ENCODE measurements around the gene P4HA3. TPM values are rescaled to one million over a fixed set of nuclear protein-coding genes. Genes with fewer than 3 reads are reported as not detected.

The P4HA3 gene
- total RNA-seq, 1 experiment from 2014 or later: 3.7 TPM

- intact Hi-C loops (cut with micrococcal nuclease): no loop called here
- H3K9me3 ChIP-seq (ENCODE audit: low read length): no peaks in the 10 kb centered on the region
- no peak overlapping the region for H3K4me2 ChIP-seq (ENCODE audit: low read length)
- no peaks in the 10 kb centered on the region for H3K4me1 ChIP-seq (ENCODE audit: insufficient read depth, low read length)
- no peaks in the 10 kb centered on the region for H3K9me2 ChIP-seq (replicated peaks; ENCODE audit: low read length)
- ChIA-PET CTCF (no interaction called here), POLR2A (ENCODE audit: unreplicated experiment) (no interaction called here)
- BruUV-seq (replicated peaks): no TSS peak
- ATAC-seq: no peak
- H3K27me3 ChIP-seq (ENCODE audit: low read length): no peaks in the 10 kb centered on the region
- no peak for DNase-seq
- H3K79me2 ChIP-seq (ENCODE audit: low read length): no peaks in the 10 kb centered on the region
- H4K20me1 ChIP-seq (ENCODE audit: low read length): no peaks in the 10 kb centered on the region
- no peak for TF ChIP-seq EZH2 (IDR thresholded peaks at IDR 0.05; ENCODE audit: low read length, unreplicated experiment)
- no peak for TF ChIP-seq EZH2phosphoT487 (IDR thresholded peaks at IDR 0.05; ENCODE audit: borderline replicate concordance, low read length)
- no peak for TF ChIP-seq CTCF (conservative IDR thresholded peaks at IDR 0.05; ENCODE audit: low read depth, low read length)
- H3K36me3 ChIP-seq (ENCODE audit: low read depth, low read length): no peaks in the 10 kb centered on the region
- H3F3A ChIP-seq (ENCODE audit: low read length, unreplicated experiment): no peaks in the 10 kb centered on the region
- H2AFZ ChIP-seq (ENCODE audit: low read length): no peak overlapping the region
- no peak overlapping the region for H3K9ac ChIP-seq (ENCODE audit: low read length)
- H3K4me3 ChIP-seq (ENCODE audit: low read length): no peak overlapping the region
- no peak overlapping the region for H3K27ac ChIP-seq (ENCODE audit: low read length)
Observed at GRCh38 chr11:74354036-74354435, 42.6 kb upstream of the P4HA3 start.

GRCh38 chr11:74347381-74347780 is 35.9 kb upstream of the P4HA3 start:
- Histone ChIP-seq H3K4me3 (ENCODE audit: low read length) (no peak overlapping the region), H2AFZ (ENCODE audit: low read length) (no peak overlapping the region), H3K4me2 (ENCODE audit: low read length) (no peak overlapping the region), H3K79me2 (ENCODE audit: low read length) (no peaks in the 10 kb centered on the region), H3K27me3 (ENCODE audit: low read length) (no peaks in the 10 kb centered on the region), H3K9me2 (replicated peaks; ENCODE audit: low read length) (no peaks in the 10 kb centered on the region), H3K27ac (ENCODE audit: low read length) (no peak overlapping the region), H3F3A (ENCODE audit: low read length, unreplicated experiment) (no peaks in the 10 kb centered on the region), H4K20me1 (ENCODE audit: low read length) (no peaks in the 10 kb centered on the region), H3K9me3 (ENCODE audit: low read length) (no peaks in the 10 kb centered on the region), H3K4me1 (ENCODE audit: insufficient read depth, low read length) (0 out of 2 replicates have a peak, but pooled peaks cover 6% of the 10 kb centered on the region), H3K9ac (ENCODE audit: low read length) (no peak overlapping the region), H3K36me3 (ENCODE audit: low read depth, low read length) (no peaks in the 10 kb centered on the region)
- ChIA-PET CTCF (no interaction called here), POLR2A (ENCODE audit: unreplicated experiment) (no interaction called here)
- DNase-seq: no peak
- TF ChIP-seq CTCF (conservative IDR thresholded peaks at IDR 0.05; ENCODE audit: low read depth, low read length) (no peak), EZH2phosphoT487 (IDR thresholded peaks at IDR 0.05; ENCODE audit: borderline replicate concordance, low read length) (no peak), EZH2 (IDR thresholded peaks at IDR 0.05; ENCODE audit: low read length, unreplicated experiment) (no peak)
- intact Hi-C loops (cut with micrococcal nuclease): no loop called here
- no peak for ATAC-seq
- no TSS peak for BruUV-seq (replicated peaks)

- no peak overlapping the region for H3K4me2 ChIP-seq (ENCODE audit: low read length)
- intact Hi-C loops (cut with micrococcal nuclease): no loop called here
- ATAC-seq: no peak
- H3K79me2 ChIP-seq (ENCODE audit: low read length): no peaks in the 10 kb centered on the region
- no peaks in the 10 kb centered on the region for H3K9me2 ChIP-seq (replicated peaks; ENCODE audit: low read length)
- TF ChIP-seq CTCF (conservative IDR thresholded peaks at IDR 0.05; ENCODE audit: low read depth, low read length) (no peak), EZH2phosphoT487 (IDR thresholded peaks at IDR 0.05; ENCODE audit: borderline replicate concordance, low read length) (no peak), EZH2 (IDR thresholded peaks at IDR 0.05; ENCODE audit: low read length, unreplicated experiment) (no peak)
- H2AFZ ChIP-seq (ENCODE audit: low read length): no peak overlapping the region
- ChIA-PET POLR2A (ENCODE audit: unreplicated experiment) (no interaction called here), CTCF (no interaction called here)
- no peak overlapping the region for H3K9ac ChIP-seq (ENCODE audit: low read length)
- no peak overlapping the region for H3K27ac ChIP-seq (ENCODE audit: low read length)
- H3K9me3 ChIP-seq (ENCODE audit: low read length): no peaks in the 10 kb centered on the region
- no peaks in the 10 kb centered on the region for H4K20me1 ChIP-seq (ENCODE audit: low read length)
- BruUV-seq (replicated peaks): no TSS peak
- H3K4me3 ChIP-seq (ENCODE audit: low read length): no peak overlapping the region
- H3K36me3 ChIP-seq (ENCODE audit: low read depth, low read length): no peaks in the 10 kb centered on the region
- H3K27me3 ChIP-seq (ENCODE audit: low read length): no peaks in the 10 kb centered on the region
- H3K4me1 ChIP-seq (ENCODE audit: insufficient read depth, low read length): 0 out of 2 replicates have a peak, but pooled peaks cover 6% of the 10 kb centered on the region
- H3F3A ChIP-seq (ENCODE audit: low read length, unreplicated experiment): no peaks in the 10 kb centered on the region
- DNase-seq: no peak
Observed at GRCh38 chr11:74345420-74345819, 34.0 kb upstream of the P4HA3 start.

All from PC-3 (cell line).